Small intestine (tissue), 7 donors: ENCODE results near the gene LAMA5. TPM values are rescaled to one million over a fixed set of nuclear protein-coding genes. Genes with fewer than 3 reads are reported as not detected.

ENCODE experiments used
- DNase-seq, 2 donors: peaks; one replicate each; pipeline versions ENCODE4 v3.0.0 to v3.0.0-alpha.2; 2013
- FAIRE-seq: peaks from 2 replicates; lab custom pipeline; 2012; peaks lifted over from hg19 to GRCh38; lab: Jason Lieb, UNC
- H3K27ac ChIP-seq, 3 donors: one replicate each; pipeline ENCODE4 v1.5.1; 2013; ENCODE audit warnings: low read length in 2 of 3, mild to moderate bottlenecking in 2 of 3, control low read depth in 1 of 3, inconsistent platforms in 1 of 3, low read depth in 1 of 3, moderate library complexity in 1 of 3
- H3K27me3 ChIP-seq, 3 donors: one replicate each; pipeline ENCODE4 v1.6.1; 2013; ENCODE audit warnings: low read length in 3 of 3, inconsistent platforms in 1 of 3; ENCODE audit not compliant: control insufficient read depth in 3 of 3, insufficient read depth in 3 of 3
- H3K36me3 ChIP-seq, 3 donors: one replicate each; pipeline ENCODE4 v1.6.1; 2013; ENCODE audit warnings: low read length in 3 of 3, inconsistent platforms in 1 of 3, low read depth in 1 of 3, mild to moderate bottlenecking in 1 of 3, moderate library complexity in 1 of 3; ENCODE audit not compliant: control insufficient read depth in 3 of 3, insufficient read depth in 2 of 3
- H3K4me1 ChIP-seq, 3 donors: one replicate each; pipeline ENCODE4 v1.6.1; 2013; ENCODE audit warnings: low read length in 2 of 3, inconsistent platforms in 1 of 3, low read depth in 1 of 3, mild to moderate bottlenecking in 1 of 3, moderate library complexity in 1 of 3; ENCODE audit not compliant: control insufficient read depth in 3 of 3, insufficient read depth in 2 of 3
- H3K4me3 ChIP-seq, 3 donors: one replicate each; pipeline ENCODE4 v1.5.1; 2013; ENCODE audit warnings: low read length in 3 of 3, control low read depth in 1 of 3, inconsistent platforms in 1 of 3, low read depth in 1 of 3, mild to moderate bottlenecking in 1 of 3, moderate library complexity in 1 of 3
- H3K9me3 ChIP-seq, 2 donors: one replicate each; pipeline ENCODE4 v1.6.1; 2013; ENCODE audit warnings: low read depth in 1 of 2, low read length in 1 of 2; ENCODE audit not compliant: control insufficient read depth in 2 of 2, insufficient read depth in 1 of 2
- WGBS, 3 donors: extraction: QIAGEN DNeasy Blood & Tissue Kit; methylation state at CpG; one replicate each; pipeline ENCODE4 v1.1.7; 2013; 5-methylcytosine and 5-hydroxymethylcytosine counted together
- polyA plus RNA-seq, 4 donors: library from polyadenylated mRNA; stranded (reverse) in 3 of 4; unstranded in 1 of 4; fragments of 200-250 nt in 3 of 4; fragments of 120-200 nt in 1 of 4; gene quantifications; one replicate each; pipeline versions ENCODE4 v1.2.1 to v1.2.3, GENCODE V29; 2013
- donor health status: healthy with polysubstance abuse.
- donor health status: control.
- donor health status: control.
- donor health status: Bipolar disorder and iron deficiency.
- donor health status: healthy.

Gene LAMA5
- polyA plus RNA-seq, 4 donors, result 1.3 to 62.8 (median 23.0) TPM

DNA sequence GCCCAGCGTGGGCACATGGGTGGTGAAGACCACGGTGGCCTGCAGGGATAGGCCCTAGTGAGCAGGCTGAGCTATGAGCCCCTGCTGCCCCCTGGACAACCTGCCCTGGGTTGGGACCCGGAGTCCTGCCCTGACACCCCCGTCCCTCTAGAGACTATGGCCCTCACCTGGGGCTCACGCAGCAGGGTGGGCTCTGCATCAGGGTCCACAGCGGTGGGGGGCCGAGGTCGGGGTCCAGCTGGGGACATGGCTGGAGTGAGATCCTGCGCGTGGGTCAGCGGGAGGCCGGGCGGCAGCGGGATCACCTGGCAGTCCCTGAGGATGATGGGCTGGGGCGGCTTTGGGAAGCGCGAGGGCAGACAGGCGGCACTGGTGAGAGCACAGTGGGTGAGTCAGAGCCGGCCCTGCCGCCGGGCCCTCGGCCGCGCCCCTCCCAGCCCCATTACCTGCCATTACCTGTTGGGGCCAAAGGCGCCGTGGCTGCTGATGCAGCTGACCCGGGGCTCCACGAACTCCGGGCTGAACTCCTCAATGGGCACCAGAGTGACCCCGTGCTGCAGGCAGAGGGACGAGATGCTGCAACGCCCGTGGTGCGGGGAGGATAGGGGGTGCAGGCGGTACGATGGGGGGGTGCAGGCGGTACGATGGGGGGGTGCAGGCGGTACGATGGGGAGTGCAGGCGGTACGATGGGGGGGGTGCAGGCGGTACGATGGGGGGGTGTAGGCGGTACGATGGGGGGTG lies 36.4 kb downstream of the LAMA5 start:
- WGBS, 3 donors, result 76 to 90% (median 77%) methylated on average over 35 to 46 of the region's 46 CpGs
- no peak for FAIRE-seq
- Histone ChIP-seq H3K9me3 (no peaks in the 10 kb centered on the region), H3K27me3 (no peaks in the 10 kb centered on the region), H3K27ac (no peak overlapping the region), H3K36me3 (peaks cover 0 to 89% (median 0%) of the 10 kb centered on the region in 3 donors), H3K4me3 (no peak overlapping the region), H3K4me1 (no peaks in the 10 kb centered on the region)
- no peak for DNase-seq

DNA sequence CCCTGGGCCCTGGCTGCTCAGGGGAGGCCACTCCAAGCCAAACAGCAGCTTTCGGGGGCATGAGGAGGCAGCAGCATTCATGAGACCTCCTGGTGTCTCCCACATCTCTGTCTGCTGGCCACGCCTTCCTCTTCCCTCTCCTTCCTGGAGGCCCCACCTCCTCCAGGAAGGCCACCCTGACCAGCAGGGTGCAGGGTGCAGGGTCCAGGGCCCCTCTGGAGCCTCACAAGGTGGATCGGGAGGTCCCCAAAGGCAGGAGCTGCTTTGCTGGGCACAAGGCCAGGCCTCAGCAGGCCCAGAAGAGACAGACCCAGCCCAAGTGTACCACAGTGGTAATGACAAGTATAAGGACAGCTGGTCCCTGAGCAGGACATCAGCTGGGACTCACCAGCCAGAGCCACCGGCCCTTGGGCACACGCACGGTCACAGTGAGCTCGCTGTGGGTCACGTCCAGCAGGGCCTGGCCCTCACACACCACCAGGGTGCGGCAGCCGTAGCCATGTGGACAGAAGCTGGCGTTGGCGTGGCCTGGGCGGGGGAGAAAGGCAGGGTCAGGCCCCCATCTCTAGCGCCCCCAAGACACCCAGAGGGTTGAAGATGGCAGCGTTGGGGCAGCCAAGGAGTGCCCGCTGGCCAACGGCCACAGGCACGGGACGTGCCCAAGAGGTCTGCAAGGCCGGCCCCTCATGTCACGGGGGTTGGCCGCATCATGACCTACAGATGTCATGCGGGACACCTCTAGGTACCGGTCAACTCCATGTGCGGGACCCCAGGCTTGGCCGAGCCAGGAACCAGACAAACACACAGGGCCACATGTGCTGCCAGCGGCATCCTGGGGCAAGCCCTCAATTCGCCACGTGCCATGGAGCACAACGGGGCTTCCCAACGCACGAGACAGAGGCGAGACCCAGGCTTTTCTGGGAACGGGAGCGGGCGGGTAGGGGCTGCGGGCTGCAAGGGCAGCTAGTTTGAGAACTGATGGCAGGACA lies 37.4 kb downstream of the LAMA5 start:
- no peaks in the 10 kb centered on the region for H3K27me3 ChIP-seq
- no peak overlapping the region for H3K27ac ChIP-seq
- H3K9me3 ChIP-seq, result peaks cover 0 to 5% of the 10 kb centered on the region in 2 donors
- FAIRE-seq (no peak), DNase-seq (no peak)
- 91 to 94% (median 92%) methylated on average over 37 of the region's 37 CpGs for WGBS, 3 donors
- H3K36me3 ChIP-seq, result peaks cover 0 to 89% (median 0%) of the 10 kb centered on the region in 3 donors
- no peaks in the 10 kb centered on the region for H3K4me1 ChIP-seq
- no peak overlapping the region for H3K4me3 ChIP-seq

DNA sequence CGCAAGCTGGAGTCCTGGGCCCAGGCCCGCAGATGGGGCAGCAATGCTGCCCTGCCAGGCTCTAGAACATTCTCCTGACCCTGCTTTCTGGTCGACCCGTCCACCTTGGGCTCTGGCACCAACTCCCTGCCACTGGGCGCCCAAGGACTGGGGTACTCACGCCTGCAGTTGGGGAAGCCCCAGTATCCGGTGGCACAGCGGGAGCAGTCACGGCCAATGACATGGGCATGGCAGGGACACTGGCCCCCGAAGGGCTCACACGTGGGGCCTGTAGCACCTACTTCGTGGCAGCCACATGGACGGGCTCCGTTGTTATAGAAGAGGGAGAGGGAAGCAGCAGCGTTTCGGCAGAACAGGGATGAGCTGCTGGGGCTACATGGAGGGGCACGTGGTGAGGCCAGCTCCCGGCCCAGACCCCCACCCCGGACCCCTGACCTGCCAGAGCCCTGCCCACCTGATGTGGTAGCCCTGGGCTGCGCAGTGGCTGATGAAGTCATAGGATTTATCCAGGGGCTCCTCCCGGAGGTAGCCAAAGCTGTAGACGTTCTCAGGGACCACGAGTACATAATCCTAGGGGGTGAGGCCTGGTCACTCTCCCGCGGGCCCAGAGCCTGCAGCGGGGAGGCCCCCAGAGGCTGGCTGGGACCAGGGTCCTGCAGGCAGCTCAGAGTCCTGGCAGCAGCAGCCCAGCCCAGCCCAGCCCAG lies 38.3 kb downstream of the LAMA5 start:
- H3K9me3 ChIP-seq, result peaks cover 0 to 5% of the 10 kb centered on the region in 2 donors
- no peak overlapping the region for H3K27ac ChIP-seq
- H3K27me3 ChIP-seq, result no peaks in the 10 kb centered on the region
- H3K4me1 ChIP-seq, result no peaks in the 10 kb centered on the region
- WGBS, 3 donors, result 85 to 91% (median 89%) methylated on average over 24 to 26 of the region's 26 CpGs
- H3K4me3 ChIP-seq, result no peak overlapping the region
- H3K36me3 ChIP-seq, result peaks cover 0 to 89% (median 0%) of the 10 kb centered on the region in 3 donors
- FAIRE-seq, result no peak
- no peak for DNase-seq

DNA sequence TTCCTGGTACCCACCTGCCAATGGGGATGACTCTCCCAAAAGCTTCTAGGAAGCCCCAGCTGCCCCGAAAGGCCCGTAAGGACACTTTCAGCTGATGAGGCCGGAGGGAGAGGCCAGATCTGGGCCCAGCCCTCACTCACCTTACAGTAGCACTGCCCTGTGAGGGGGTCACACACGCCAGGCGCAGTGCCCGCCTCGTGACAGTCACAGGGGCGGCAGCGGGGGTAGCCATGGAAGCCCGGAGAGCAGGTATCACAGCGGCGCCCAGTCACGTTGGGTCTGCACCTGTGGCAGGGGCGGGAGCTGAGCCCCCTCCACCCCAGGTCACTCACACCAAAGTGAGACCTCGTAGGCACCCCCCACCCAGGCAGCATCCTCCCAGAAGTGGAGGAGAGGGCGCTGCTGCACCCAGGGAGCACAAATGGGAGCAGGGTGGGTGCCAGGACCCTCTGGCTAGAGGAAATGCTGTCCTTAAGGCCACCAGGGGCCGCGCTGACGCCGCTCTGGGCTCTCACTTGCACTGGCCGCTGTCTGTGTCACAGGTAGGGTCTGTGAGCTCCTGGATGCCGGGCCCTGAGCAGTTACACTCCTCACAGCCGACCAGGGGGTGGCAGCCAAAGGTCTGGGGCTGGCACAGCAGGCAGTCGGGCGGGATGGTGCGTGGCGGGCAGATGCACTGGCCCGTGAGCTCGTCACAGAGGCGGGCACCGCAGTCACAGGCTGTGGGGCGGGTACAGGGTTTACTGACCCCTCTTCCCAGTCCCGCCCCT lies 39.2 kb downstream of the LAMA5 start:
- Histone ChIP-seq H3K36me3 (peaks cover 0 to 89% (median 0%) of the 10 kb centered on the region in 3 donors), H3K9me3 (peaks cover 0 to 5% of the 10 kb centered on the region in 2 donors), H3K4me1 (no peaks in the 10 kb centered on the region), H3K27me3 (no peaks in the 10 kb centered on the region), H3K4me3 (no peak overlapping the region), H3K27ac (no peak overlapping the region)
- WGBS, 3 donors, result 73 to 89% (median 81%) methylated on average over 32 to 33 of the region's 33 CpGs
- no peak for DNase-seq
- FAIRE-seq, result no peak

DNA sequence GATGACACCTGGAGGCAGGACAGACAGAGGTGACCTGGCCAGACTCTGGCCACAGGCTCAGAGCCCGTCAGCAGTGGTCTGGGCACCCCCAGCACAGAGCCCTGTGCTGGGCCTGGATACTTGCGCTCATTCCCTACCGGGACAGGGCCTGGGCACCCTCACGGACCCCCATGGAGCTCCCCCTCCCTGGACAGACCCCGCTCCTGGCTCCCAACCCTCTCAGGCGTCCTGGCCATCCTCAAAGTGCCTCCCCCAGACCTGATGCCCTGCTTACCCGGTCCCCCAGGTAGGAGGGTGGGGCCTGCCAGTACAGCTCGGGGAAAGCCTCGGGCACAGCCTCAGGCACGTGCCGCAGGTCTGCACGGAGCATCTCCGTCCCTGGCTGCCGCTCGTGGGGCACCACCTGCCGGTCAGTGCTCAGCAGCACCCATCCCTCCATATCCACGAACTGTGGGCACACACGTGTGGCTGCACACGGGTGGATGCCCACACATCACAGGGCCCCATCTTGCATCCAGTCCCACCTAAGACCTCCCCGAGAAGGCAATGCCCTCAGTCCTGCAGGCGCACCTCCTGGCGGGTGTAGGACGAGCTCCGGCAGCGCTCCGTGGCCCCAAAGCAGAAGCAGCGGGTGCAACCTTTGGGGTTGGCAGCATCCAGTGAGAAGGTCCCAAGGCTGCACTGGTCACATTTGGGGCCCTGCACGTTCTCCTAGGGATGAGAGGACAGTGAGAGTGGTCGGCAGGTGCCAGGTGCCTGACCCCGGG lies 40.0 kb downstream of the LAMA5 start:
- WGBS, 3 donors, result 77 to 85% (median 80%) methylated on average over 29 to 30 of the region's 30 CpGs
- FAIRE-seq (no peak), DNase-seq (no peak)
- Histone ChIP-seq H3K27me3 (no peaks in the 10 kb centered on the region), H3K27ac (no peak overlapping the region), H3K4me1 (no peaks in the 10 kb centered on the region), H3K4me3 (no peak overlapping the region), H3K9me3 (peaks cover 0 to 5% of the 10 kb centered on the region in 2 donors), H3K36me3 (peaks cover 0 to 86% (median 0%) of the 10 kb centered on the region in 3 donors)

DNA sequence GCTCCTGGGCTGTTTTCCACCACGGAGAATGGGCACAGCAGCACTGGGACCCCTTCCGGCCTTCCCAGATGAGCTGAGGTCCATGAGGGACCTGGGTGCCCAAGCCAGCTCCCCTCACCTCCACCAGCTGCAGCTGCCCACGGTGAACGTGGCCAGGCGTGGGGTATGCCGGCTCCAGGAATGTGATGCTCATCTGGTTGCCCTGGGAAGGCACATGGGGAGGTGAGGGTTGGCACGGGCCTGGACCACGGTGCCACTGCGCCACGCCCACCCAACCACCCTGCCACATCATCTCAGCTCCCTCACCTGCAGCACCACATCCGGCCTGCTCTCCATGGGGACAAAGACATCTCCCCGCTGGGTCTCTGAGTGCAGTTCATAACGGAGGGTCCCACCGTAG lies 40.6 kb downstream of the LAMA5 start:
- no peaks in the 10 kb centered on the region for H3K4me1 ChIP-seq
- H3K9me3 ChIP-seq, result peaks cover 0 to 5% of the 10 kb centered on the region in 2 donors
- H3K27ac ChIP-seq, result no peak overlapping the region
- WGBS, 3 donors, result 78 to 90% (median 80%) methylated on average over 12 to 14 of the region's 14 CpGs
- H3K4me3 ChIP-seq, result no peak overlapping the region
- FAIRE-seq (no peak), DNase-seq (no peak)
- peaks cover 0 to 86% (median 0%) of the 10 kb centered on the region in 3 donors for H3K36me3 ChIP-seq
- H3K27me3 ChIP-seq, result no peaks in the 10 kb centered on the region

DNA sequence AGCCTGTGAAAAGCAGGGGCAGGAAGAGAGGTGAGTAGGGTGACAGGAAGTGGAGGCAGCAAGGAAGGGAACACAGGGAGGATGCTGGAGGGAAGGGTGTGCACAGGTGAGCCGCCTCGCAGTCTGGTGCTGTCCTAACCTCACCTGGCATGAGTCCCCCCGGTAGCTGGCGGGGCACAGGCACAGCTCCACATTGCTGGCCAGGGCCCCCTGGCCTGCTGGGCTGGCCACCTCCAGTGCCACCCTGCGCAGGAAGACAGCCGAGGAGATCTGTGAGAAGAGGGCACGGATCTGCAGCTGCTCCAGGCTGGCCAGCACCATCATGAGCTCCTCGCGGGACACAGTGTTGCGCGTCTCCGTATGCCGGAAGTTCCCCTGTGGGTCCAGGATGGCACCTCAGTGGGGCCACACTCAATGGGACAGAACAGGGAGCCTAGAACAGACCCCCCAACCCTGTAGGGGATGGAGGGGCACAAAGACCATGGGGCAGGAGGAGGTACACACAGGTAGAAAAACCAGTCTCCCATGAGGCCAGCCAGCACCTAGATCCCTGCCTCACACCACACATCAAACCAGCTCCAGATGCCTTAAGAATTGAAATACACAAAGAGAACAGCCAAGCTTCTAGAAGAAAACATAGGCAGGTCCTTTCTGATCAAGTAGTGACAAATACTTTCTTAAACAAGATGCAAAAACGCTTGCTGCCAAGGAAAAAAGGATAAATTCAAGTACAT lies 41.8 kb downstream of the LAMA5 start:
- FAIRE-seq (no peak), DNase-seq (no peak)
- no peaks in the 10 kb centered on the region for H3K27me3 ChIP-seq
- H3K4me1 ChIP-seq, result no peaks in the 10 kb centered on the region
- peaks cover 0 to 81% (median 0%) of the 10 kb centered on the region in 3 donors for H3K36me3 ChIP-seq
- H3K27ac ChIP-seq, result no peak overlapping the region
- H3K4me3 ChIP-seq, result no peak overlapping the region
- 88 to 93% (median 89%) methylated on average over 13 to 14 of the region's 14 CpGs for WGBS, 3 donors
- peaks cover 0 to 5% of the 10 kb centered on the region in 2 donors for H3K9me3 ChIP-seq
